GM21381 (cell line): Measurements from ENCODE around the gene ZNF862.
"Not testable (repeated sequence)": the region's sequence is repeated elsewhere in the genome, so short reads cannot be mapped to it uniquely, and the experiment has no call there.

Experiments
- ATAC-seq: cut with Tn5 transposase; IDR thresholded peaks from one replicate; pipeline ENCODE4 v1.9.1; 2021; ENCODE audit warnings: mild to moderate bottlenecking, moderate library complexity; ENCODE audit not compliant: unreplicated experiment

The ZNF862 gene

DNA sequence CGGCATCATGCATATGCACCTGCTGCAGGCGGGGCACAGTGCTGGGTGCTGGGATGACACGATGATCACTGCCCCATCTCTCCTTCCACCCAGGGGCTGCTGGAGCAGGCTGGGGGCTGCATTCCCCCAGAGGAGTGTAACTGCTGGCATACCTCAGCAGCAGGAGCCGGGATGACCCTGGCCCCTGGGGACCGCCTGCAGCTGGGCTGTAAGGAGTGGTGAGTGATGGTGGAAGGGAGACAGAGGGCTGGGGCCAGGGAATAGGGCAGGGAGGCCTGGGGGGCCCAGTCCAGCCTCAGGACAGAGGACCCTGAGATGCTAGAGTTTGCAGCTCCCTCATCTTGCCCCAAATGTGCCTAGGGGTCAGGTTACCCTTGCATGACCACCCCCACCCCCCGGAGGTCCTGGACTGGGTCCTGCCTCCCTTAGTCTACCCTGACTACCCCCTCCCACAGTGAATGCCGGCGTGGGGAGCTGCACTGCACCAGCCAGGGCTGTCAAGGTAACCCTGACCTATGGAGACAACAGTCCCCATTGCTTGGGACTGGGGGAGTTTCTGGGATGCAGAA, 14.5 kb upstream of the ZNF862 start:
- ATAC-seq = no peak

GRCh38 chr7:149824301-149824741, 13.9 kb upstream of the ZNF862 start:
- no peak for ATAC-seq

GRCh38 chr7:149824748-149825566, 13.2 kb upstream of the ZNF862 start:
- ATAC-seq = no peak

DNA sequence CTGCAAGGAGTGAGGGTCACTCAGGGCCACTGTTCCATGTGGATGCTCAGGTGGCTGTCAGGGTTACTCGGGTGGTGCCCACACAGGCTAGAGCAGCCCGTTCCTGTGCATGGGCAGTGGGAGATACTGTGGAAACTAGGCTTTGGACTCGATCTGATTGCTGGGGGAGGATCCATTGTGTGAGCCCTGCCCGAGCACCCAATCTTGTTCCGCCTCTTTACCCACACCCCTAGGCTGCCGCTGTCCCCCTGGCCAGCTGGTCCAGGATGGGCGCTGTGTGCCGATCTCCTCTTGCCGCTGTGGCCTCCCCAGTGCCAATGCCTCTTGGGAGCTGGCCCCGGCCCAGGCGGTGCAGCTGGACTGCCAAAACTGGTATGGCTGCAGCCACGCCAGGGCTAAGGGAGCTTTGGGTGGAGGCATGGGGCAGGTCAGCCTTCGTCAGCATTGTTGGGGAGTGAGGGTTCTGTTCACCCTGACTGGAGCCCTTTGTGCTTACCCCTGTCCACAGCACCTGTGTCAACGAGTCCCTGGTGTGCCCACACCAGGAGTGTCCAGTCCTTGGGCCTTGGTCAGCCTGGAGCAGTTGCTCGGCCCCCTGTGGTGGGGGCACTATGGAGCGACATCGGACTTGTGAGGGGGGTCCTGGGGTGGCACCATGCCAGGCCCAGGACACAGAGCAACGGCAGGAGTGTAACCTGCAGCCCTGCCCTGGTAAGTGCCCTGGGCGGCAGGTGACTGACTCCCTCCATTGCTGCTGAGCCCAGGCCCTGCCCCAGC, 12.4 kb upstream of the ZNF862 start:
- no peak for ATAC-seq

DNA sequence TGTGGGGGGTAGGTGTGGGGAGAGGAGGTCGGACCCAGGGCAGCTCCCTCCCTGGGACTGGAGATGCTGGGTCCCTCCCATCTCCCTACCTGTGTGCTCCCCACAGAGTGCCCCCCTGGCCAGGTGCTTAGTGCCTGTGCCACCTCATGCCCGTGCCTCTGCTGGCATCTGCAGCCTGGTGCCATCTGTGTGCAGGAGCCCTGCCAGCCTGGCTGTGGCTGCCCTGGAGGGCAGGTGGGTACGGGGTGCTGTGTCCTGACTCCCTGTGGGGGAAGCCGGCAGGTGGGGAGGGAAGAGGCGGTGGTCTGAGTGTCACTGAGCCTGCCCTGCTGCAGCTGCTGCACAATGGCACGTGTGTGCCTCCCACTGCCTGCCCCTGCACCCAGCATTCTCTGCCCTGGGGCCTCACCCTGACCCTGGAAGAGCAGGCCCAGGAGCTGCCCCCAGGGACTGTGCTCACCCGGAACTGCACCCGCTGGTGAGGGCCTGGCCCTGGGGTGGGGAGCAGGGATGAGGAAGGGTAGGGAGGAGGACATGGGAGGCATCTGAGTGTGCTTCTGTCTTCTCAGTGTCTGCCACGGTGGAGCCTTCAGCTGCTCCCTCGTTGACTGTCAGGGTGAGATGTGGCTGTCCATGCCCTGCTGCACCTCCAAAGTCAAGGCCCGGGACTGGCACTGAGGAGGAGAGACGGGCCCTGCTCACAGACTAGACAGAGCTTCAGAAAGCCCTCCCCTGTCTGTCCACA, 11.7 kb upstream of the ZNF862 start:
- ATAC-seq = no peak

- no peak for ATAC-seq
Observed at GRCh38 chr7:149827089-149827981, 10.8 kb upstream of the ZNF862 start.

GRCh38 chr7:149828357-149829309, 9.5 kb upstream of the ZNF862 start:
- no peak for ATAC-seq

DNA sequence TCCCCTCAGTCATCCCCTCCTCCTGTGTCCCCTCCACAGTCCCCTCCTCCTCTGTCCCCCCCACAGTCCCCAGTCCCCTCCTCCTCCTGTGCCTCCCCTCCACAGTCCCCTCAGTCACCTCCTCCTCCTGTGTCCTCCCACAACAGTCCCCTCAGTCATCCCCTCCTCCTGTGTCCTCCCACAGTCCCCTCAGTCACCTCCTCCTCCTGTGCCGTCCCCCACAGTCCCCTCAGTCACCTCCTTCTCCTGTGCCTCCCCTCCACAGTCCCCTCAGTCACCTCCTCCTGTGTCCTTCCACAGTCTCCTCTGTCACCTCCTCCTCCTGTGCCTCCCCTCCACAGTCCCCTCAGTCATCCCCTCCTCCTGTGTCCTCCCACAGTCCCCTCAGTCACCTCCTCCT, 7.6 kb upstream of the ZNF862 start:
- ATAC-seq = not testable (repeated sequence)

GRCh38 chr7:149830997-149831740, 7.0 kb upstream of the ZNF862 start:
- ATAC-seq = no peak

- no peak for ATAC-seq
Observed at GRCh38 chr7:149831741-149832219, 6.4 kb upstream of the ZNF862 start.

DNA sequence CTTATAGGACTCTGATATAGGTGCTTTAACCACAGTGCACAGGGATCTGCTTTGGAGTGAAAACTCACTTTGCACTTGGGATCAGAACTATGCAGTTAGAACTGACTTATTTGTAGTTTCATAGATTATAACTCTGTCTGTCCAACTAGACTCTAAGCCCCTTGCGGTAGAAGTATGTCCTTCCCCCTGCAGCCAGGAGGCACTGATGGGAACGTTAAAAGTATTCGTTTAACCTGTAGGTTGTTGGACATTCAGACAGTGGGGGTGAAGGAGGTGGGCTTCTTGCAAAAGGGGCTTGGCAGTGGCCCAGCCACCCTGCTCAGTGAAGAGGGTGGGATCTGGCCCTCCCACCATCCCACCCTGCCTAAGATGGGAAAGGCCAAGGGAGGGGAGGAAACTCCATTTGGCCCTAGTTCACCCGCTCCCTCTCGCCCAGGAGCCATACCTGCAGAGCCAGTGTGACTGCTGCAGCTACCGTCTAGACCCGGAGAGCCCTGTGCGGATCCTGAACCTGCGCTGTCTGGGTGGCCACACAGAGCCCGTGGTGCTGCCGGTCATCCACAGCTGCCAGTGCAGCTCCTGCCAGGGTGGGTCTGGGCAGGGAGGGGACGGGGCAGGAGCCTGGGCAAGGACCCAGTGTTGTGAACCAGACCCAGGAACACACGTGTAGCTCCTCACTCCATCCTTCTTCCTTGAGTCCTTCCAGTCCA, 5.7 kb upstream of the ZNF862 start:
- ATAC-seq = no peak

DNA sequence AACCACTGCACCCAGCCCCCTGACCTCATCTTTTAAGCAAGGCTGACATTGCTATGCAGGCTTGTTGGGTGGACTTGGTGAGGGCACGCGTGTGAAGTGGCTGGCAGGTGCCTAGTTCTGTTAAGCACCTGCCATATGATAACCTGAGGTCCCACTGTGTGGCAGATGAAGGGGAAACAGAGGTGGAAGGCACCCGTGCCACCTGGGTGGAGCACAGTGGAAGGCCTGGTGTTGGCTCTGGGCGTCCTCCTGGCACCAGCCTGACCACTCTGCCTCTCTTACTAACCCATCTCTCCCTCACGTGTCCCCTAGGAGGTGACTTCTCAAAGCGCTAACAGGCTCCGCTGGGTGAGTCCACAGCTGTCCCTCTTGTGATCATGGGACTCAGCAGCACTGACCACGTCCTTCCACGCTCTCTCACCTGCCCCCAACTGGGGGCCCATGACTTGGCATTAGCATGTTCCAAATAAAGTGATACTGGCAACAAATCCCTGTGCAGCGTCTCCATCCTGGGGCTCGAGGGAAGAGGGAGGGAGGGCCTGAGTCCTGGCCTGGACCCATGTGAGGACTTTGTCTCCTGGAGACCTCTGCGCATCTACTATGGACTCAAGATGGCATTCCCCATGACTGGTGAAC, 4.6 kb upstream of the ZNF862 start:
- ATAC-seq = no peak

- ATAC-seq = no peak
Observed at GRCh38 chr7:149834601-149835000, 3.6 kb upstream of the ZNF862 start.

DNA sequence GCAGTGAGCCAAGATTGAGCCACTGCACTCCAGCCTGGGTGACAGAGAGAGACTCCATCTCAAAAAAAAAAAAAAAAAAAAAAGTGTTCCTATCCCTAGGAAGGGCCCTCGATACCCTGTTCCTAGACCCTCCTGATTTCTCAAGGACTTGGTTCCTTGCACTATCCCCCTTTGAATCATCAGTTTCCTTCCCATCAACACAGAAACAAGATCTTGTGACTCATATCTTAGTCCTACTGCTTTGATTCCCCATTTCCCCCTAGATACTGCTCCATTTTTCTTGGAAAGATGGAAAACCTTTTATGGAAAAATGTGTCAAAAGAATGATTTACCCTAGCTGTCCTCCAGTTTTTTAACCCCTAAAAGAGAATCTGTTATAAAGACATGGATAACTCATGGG, 1.7 kb upstream of the ZNF862 start:
- ATAC-seq = no peak

DNA sequence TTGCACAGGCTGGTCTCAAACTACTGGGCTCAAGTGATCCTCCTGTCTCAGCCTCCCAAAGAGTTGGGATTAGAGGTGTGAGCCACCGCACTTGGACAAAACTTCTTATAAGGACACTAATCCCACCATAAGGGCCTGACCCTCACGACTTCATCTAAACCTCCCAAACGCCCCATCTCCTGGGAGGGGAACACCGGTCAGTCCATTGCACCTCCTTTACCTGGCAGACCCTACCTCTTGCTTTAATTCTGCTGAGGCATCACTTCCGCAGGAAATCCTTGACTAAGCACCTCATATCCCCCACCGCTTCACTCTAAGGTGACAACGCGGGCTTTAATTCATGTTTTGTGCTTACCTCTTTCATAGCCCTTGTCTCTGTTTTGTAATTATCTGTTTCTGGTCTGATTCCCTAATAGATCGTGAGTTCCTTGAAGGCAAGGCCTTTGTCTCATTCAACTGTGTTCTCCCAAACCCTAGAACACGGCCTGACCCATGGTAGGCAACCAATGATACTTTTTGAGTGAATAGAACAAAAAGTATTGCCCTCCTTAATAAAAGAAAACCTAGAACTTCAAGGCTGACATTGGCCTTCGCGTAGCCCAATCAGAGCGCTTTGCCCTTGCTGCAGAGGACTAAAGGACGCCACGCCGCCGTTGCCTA, 481 bp upstream of the ZNF862 start:
- ATAC-seq = no peak

DNA sequence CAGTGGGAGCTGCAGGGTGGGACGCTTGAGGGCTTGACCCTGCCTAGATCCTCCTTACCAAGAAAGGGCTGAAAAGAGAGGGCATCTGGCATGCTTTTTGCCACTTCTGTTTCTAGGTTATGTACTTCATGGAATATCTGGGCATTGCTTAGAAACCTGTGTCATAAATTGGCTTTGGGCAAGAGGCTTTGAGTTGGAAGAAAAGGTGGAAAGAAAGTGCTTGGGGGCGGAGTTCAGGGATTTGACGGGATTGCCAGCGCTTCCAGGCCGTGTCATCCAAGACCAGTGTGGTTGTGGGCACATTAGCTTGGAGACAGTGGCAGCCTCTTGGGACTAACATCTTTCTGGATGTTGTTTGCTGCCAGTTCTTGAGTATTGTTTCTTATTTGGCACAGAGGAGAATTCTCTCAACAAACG, 825 bp downstream of the ZNF862 start:
- no peak for ATAC-seq

- no peak for ATAC-seq
Observed at GRCh38 chr7:149839933-149840332, 1.8 kb downstream of the ZNF862 start.
